Activated naive CD4-positive, alpha-beta T cell treated with anti-CD3 and anti-CD28 coated beads, Interleukin-2, amount 10 ng/mL, durations not matched to agents 7 days and 5 days (primary cell): ENCODE data around the gene HDAC10.

Experiments
- CTCF ChIA-PET: fragments of 350-600 bp; sonication (Branson Sonifier 250); formaldehyde crosslinking; loops from one replicate; lab custom pipeline; 2021; ENCODE audit warnings: antibody characterized with exemption; lab: Charles Lee
- DNase-seq: peaks from one replicate; pipeline ENCODE4 v3.0.0-alpha.2; 2020
- H3K27ac Mint-ChIP-seq: one replicate; pipeline ENCODE4 v1.8.0; 2021; ENCODE audit warnings: mild to moderate bottlenecking, moderate library complexity, mixed read lengths
- H3K27me3 Mint-ChIP-seq: one replicate; pipeline ENCODE4 v1.8.0; 2021; ENCODE audit warnings: mild to moderate bottlenecking, mixed read lengths
- H3K36me3 Mint-ChIP-seq: one replicate; pipeline ENCODE4 v1.8.0; 2021; ENCODE audit warnings: mixed read lengths
- H3K4me1 Mint-ChIP-seq: one replicate; pipeline ENCODE4 v1.8.0; 2021; ENCODE audit warnings: mixed read lengths
- H3K4me3 Mint-ChIP-seq: one replicate; pipeline ENCODE4 v1.8.0; 2021; ENCODE audit warnings: mild to moderate bottlenecking, moderate library complexity, mixed read lengths
- H3K9me3 Mint-ChIP-seq: one replicate; pipeline ENCODE4 v1.8.0; 2021; ENCODE audit warnings: mixed read lengths

HDAC10 gene

GRCh38 chr22:50220603-50221409 is 30.3 kb downstream of the HDAC10 start:
- H3K27me3 Mint-ChIP-seq, result no peaks in the 10 kb centered on the region
- H3K4me1 Mint-ChIP-seq, result no peaks in the 10 kb centered on the region
- H3K9me3 Mint-ChIP-seq, result no peaks in the 10 kb centered on the region
- CTCF ChIA-PET, result interaction anchor here (1.6 kb wide), 1 partner anchor 18 kb away, joined by 3 read pairs; no protein-coding TSS in a partner anchor
- DNase-seq, result no peak
- H3K4me3 Mint-ChIP-seq, result no peak overlapping the region
- H3K27ac Mint-ChIP-seq, result no peak overlapping the region
- peaks cover 43% of the 10 kb centered on the region for H3K36me3 Mint-ChIP-seq

- Mint-ChIP-seq H3K9me3 (no peaks in the 10 kb centered on the region), H3K27ac (no peak overlapping the region), H3K4me3 (no peak overlapping the region), H3K27me3 (no peaks in the 10 kb centered on the region), H3K36me3 (peaks cover 47% of the 10 kb centered on the region), H3K4me1 (no peaks in the 10 kb centered on the region)
- CTCF ChIA-PET, result interaction anchor here (1.6 kb wide), 1 partner anchor 19 kb away, joined by 3 read pairs; no protein-coding TSS in a partner anchor
- no peak for DNase-seq
These were observed 31.1 kb downstream of the HDAC10 start for GRCh38 chr22:50219800-50220602.

DNA sequence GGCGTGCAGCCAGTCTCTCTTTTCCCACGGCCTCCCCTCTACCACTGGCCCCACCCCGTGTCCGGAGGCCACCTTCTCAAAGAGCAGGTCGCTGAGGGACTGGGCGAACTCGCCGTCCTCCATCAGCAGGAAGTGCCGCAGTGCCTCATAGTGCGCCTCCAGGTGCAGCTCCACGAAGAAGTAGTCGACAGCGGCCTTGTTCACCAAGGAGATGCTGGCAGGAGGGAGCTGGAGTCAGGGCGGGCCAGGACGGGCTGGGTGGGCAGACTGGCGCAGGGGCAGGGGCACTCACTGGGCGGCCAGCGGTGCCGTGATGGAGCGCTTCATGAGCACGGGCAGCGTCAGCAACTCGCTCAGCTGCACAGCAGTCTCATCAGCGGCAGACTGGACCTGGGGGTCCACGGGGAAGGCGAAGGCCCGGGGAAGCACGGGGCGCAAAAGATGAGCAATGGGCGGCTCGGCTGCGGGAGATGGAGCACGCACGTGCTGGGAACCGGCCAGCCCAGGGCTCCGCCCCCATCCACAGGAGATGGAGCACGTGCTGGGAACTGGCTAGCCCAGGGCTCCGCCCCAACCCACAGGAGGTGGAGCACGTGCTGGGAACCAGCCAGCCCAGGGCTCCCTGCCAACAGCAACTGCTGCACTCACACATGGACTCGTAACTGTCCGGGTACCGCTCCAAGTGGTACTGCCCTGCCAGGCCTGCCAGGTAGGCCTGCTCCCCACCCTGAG is 31.9 kb downstream of the HDAC10 start:
- Mint-ChIP-seq H3K36me3 (peaks cover 48% of the 10 kb centered on the region), H3K27me3 (no peaks in the 10 kb centered on the region), H3K4me1 (no peaks in the 10 kb centered on the region), H3K27ac (no peak overlapping the region), H3K9me3 (no peaks in the 10 kb centered on the region), H3K4me3 (no peak overlapping the region)
- CTCF ChIA-PET, result interaction anchor here (1.0 kb wide), 1 partner anchor 10 kb away, joined by 3 read pairs; no protein-coding TSS in a partner anchor
- DNase-seq, result no peak

DNA sequence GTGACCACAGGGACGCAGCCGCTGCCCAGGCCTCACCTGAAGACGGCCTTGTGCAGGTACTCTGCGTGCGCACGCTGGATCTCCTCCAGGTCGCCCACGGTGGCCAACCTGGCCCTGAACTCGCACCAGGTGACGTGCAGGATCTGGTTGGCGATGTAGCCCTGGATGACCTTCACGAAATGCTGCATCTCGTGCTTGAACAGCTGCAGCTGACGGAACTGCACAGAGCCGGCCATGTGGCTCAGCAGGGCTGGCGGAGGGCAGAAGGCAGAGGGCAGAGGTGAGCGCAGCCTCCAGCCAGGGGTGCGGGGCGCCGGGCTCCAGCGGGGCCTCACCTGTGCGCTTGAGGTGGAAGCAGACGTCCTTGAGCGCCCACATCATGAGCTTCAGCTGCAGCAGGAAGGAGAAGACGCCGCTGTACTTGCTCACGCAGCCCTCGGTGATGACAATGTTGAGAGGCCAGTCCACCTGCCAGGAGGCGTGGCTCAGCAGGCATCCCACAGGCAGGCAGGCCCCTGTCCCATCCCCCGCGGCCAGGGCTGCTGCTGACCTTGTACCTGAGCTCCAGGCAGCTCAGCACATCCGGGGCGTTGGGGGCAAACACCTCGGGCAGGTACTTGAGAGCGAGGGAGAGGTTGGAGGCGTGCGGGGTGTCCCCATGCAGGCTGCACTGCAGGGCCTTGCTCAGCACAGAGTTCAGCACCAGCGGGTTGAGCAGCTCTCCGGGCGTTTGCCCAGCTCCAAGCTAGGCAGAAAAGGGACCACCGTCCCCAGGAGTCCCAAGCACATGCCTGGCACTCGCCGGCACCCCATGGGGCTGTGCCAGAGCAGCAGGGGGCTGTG is 32.7 kb downstream of the HDAC10 start:
- CTCF ChIA-PET, result interaction anchor here (1.0 kb wide), 1 partner anchor 9 kb away, joined by 3 read pairs; no protein-coding TSS in a partner anchor
- no peak for DNase-seq
- Mint-ChIP-seq H3K36me3 (peaks cover 50% of the 10 kb centered on the region), H3K4me1 (no peaks in the 10 kb centered on the region), H3K4me3 (no peak overlapping the region), H3K27me3 (no peaks in the 10 kb centered on the region), H3K9me3 (no peaks in the 10 kb centered on the region), H3K27ac (no peak overlapping the region)

GRCh38 chr22:50217543-50218152 is 33.4 kb downstream of the HDAC10 start:
- Mint-ChIP-seq H3K9me3 (no peaks in the 10 kb centered on the region), H3K36me3 (peaks cover 49% of the 10 kb centered on the region), H3K4me1 (no peaks in the 10 kb centered on the region), H3K27ac (no peak overlapping the region), H3K4me3 (no peak overlapping the region), H3K27me3 (no peaks in the 10 kb centered on the region)
- no peak for DNase-seq
- CTCF ChIA-PET, result no interaction called here

DNA sequence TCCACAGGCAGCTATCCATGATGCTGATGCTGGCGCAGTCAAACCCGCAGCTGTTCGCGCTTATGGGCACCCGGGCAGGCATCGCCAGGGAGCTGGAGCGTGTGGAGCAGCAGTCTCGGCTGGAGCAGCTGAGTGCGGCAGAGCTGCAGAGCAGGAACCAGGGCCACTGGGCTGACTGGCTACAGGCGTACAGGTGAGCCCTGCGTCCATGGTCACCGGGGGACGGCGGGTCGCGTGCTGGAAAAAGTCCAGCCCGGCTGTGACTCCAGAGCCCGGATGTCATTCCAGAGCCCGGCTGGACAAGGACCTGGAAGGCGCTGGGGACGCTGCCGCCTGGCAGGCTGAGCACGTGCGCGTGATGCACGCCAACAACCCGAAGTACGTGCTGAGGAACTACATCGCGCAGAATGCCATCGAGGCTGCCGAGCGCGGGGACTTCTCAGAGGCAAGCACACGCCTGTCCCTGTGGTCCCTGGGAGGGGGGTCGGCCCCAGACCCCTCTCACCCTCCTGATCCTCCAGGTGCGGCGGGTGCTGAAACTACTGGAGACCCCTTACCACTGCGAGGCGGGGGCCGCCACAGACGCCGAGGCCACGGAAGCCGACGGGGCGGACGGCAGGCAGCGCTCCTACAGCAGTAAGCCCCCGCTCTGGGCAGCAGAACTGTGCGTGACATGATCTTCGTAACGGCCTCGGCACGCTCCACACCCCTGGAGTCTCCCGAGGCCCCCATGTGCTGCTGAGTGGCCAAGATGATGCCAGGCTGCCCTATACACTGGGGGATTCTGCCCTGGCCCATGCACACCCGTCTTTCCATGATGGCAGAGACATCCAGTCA is 34.2 kb downstream of the HDAC10 start:
- Mint-ChIP-seq H3K36me3 (peaks cover 52% of the 10 kb centered on the region), H3K27ac (no peak overlapping the region), H3K27me3 (no peaks in the 10 kb centered on the region), H3K4me3 (no peak overlapping the region), H3K9me3 (no peaks in the 10 kb centered on the region), H3K4me1 (no peaks in the 10 kb centered on the region)
- no peak for DNase-seq
- CTCF ChIA-PET, result no interaction called here

- Mint-ChIP-seq H3K27me3 (no peaks in the 10 kb centered on the region), H3K9me3 (no peaks in the 10 kb centered on the region), H3K27ac (no peak overlapping the region), H3K4me3 (no peak overlapping the region), H3K4me1 (no peaks in the 10 kb centered on the region), H3K36me3 (peaks cover 52% of the 10 kb centered on the region)
- no peak for DNase-seq
- CTCF ChIA-PET, result no interaction called here
These were observed 34.9 kb downstream of the HDAC10 start for GRCh38 chr22:50216055-50216683.

- CTCF ChIA-PET, result interaction anchor here (1.0 kb wide), 1 partner anchor 9 kb away, joined by 4 read pairs; no protein-coding TSS in a partner anchor
- Mint-ChIP-seq H3K27ac (no peak overlapping the region), H3K36me3 (peaks cover 47% of the 10 kb centered on the region)
These were observed 35.6 kb downstream of the HDAC10 start for GRCh38 chr22:50215297-50216054.

GRCh38 chr22:50213263-50213662 is 37.8 kb downstream of the HDAC10 start:
- no peak overlapping the region for H3K4me3 Mint-ChIP-seq
- peaks cover 4% of the 10 kb centered on the region for H3K4me1 Mint-ChIP-seq
- DNase-seq, result no peak
- H3K27me3 Mint-ChIP-seq, result no peaks in the 10 kb centered on the region
- CTCF ChIA-PET, result interaction anchor here (1.5 to 3.2 kb wide), 2 partner anchors 63 to 65 kb away, joined by 3 to 12 read pairs; no protein-coding TSS in a partner anchor
- no peaks in the 10 kb centered on the region for H3K9me3 Mint-ChIP-seq
- peaks cover 43% of the 10 kb centered on the region for H3K36me3 Mint-ChIP-seq
- no peak overlapping the region for H3K27ac Mint-ChIP-seq

More at GRCh38 chr22:50215297-50216054, 35.6 kb downstream of the HDAC10 start:
- H3K27me3 Mint-ChIP-seq, result no peaks in the 10 kb centered on the region
- H3K9me3 Mint-ChIP-seq, result no peaks in the 10 kb centered on the region
- no peak for DNase-seq
- no peaks in the 10 kb centered on the region for H3K4me1 Mint-ChIP-seq
- H3K4me3 Mint-ChIP-seq, result no peak overlapping the region

GRCh38 chr22:50211147-50211546 is 39.9 kb downstream of the HDAC10 start:
- H3K36me3 Mint-ChIP-seq, result peaks cover 41% of the 10 kb centered on the region
- H3K9me3 Mint-ChIP-seq, result no peaks in the 10 kb centered on the region
- DNase-seq, result no peak
- no peaks in the 10 kb centered on the region for H3K27me3 Mint-ChIP-seq
- H3K4me3 Mint-ChIP-seq, result no peak overlapping the region
- peaks cover 4% of the 10 kb centered on the region for H3K4me1 Mint-ChIP-seq
- H3K27ac Mint-ChIP-seq, result no peak overlapping the region
- CTCF ChIA-PET, result interaction anchor here (1.7 to 3.2 kb wide), 2 partner anchors 9 to 63 kb away, joined by 5 to 12 read pairs; no protein-coding TSS in a partner anchor

DNA sequence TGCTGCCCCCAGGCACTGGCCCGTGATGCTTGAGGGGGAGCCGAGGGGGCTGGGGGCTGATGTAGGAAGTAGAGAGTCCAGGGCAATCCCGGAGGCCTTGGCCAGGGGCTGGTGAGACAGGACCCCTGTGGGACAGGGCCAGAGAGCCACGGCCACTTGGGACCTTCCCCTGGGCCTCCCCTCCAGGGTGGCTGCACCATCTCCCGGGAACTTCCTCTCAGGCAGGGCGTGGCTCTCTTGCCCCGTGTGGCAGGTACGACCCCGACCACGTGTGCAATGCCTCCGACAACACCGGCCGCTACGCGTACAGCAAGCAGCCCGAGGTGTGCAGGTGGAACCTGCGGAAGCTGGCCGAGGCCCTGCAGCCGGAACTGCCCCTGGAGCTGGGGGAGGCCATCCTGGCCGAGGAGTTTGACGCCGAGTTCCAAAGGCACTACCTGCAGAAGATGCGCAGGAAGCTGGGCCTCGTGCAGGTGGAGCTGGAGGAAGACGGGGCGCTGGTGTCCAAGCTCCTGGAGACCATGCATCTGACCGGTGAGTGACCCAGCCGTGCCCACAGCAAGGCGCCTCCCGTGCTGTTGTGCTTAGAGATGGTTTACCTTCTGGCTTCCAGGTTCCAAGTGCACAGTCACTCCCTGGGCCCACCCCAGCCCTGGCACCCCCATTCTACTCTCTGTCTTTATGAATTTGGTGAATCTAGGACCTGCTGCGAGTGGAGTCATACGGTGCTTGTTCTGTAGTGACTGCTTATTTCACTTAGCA is 40.5 kb downstream of the HDAC10 start:
- no peaks in the 10 kb centered on the region for H3K9me3 Mint-ChIP-seq
- H3K36me3 Mint-ChIP-seq, result peaks cover 36% of the 10 kb centered on the region
- CTCF ChIA-PET, result interaction anchor here (1.7 to 3.2 kb wide), 2 partner anchors 9 to 62 kb away, joined by 5 to 12 read pairs; no protein-coding TSS in a partner anchor
- H3K4me3 Mint-ChIP-seq, result no peak overlapping the region
- H3K4me1 Mint-ChIP-seq, result peaks cover 4% of the 10 kb centered on the region
- H3K27me3 Mint-ChIP-seq, result no peaks in the 10 kb centered on the region
- H3K27ac Mint-ChIP-seq, result no peak overlapping the region
- no peak for DNase-seq
